H9 (cell line): ENCODE measurements around the gene CASQ2. TPM values are rescaled to one million over a fixed set of nuclear protein-coding genes. Genes with fewer than 3 reads are reported as not detected.

ENCODE experiments used
- DNase-seq: peaks from one replicate; pipeline ENCODE4 v3.0.0-alpha.2; 2017
- H2AFZ ChIP-seq: one replicate; pipeline ENCODE4 v1.6.1; 2013; ENCODE audit warnings: mild to moderate bottlenecking, low read length, control low read depth, moderate library complexity
- H2AK5ac ChIP-seq: 2 replicates; pipeline ENCODE4 v1.6.1; 2013; ENCODE audit warnings: low read length, control low read depth, mixed read lengths; ENCODE audit not compliant: insufficient read length
- H2BK120ac ChIP-seq: one replicate; pipeline ENCODE4 v1.6.1; 2013; ENCODE audit warnings: low read depth, mild to moderate bottlenecking, low read length, control low read depth, inconsistent platforms; ENCODE audit not compliant: poor library complexity, severe bottlenecking
- H2BK12ac ChIP-seq: 2 replicates; pipeline ENCODE4 v1.6.1; 2013; ENCODE audit warnings: low read length, control low read depth, mixed read lengths, low read depth; ENCODE audit not compliant: insufficient read length
- H2BK15ac ChIP-seq: 2 replicates; pipeline ENCODE4 v1.6.1; 2013; ENCODE audit warnings: low read depth, low read length, control low read depth
- H2BK20ac ChIP-seq: one replicate; pipeline ENCODE4 v1.6.1; 2013; ENCODE audit warnings: low read depth, mild to moderate bottlenecking, low read length, control low read depth, inconsistent platforms; ENCODE audit not compliant: poor library complexity, severe bottlenecking
- H2BK5ac ChIP-seq: 2 replicates; pipeline ENCODE4 v1.6.1; 2013; ENCODE audit warnings: low read length, control low read depth, mixed read lengths; ENCODE audit not compliant: insufficient read length
- H3K14ac ChIP-seq: 2 replicates; pipeline ENCODE4 v1.6.1; 2013; ENCODE audit warnings: low read length, control low read depth; ENCODE audit not compliant: insufficient read depth
- H3K18ac ChIP-seq: 2 replicates; pipeline ENCODE4 v1.6.1; 2013; ENCODE audit warnings: low read depth, mild to moderate bottlenecking, mixed read lengths, low read length, control low read depth; ENCODE audit not compliant: insufficient read length
- H3K23ac ChIP-seq: 2 replicates; pipeline ENCODE4 v1.6.1; 2013; ENCODE audit warnings: low read length, control low read depth, mixed read lengths, low read depth; ENCODE audit not compliant: insufficient read length
- H3K23me2 ChIP-seq: 2 replicates; pipeline ENCODE4 v1.6.1; 2013; ENCODE audit warnings: low read depth, mild to moderate bottlenecking, mixed read lengths, low read length, control low read depth; ENCODE audit not compliant: insufficient read length, poor library complexity, severe bottlenecking
- H3K27ac ChIP-seq: 2 replicates; pipeline ENCODE4 v1.5.1; 2013; ENCODE audit warnings: low read length, control low read depth, mixed read lengths, low read depth; ENCODE audit not compliant: insufficient read length
- H3K27me3 ChIP-seq: 2 replicates; pipeline ENCODE4 v1.6.1; 2013; ENCODE audit warnings: low read length, control low read depth, inconsistent platforms; ENCODE audit not compliant: insufficient read depth
- H3K4ac ChIP-seq: 2 replicates; pipeline ENCODE4 v1.6.1; 2013; ENCODE audit warnings: low read depth, mild to moderate bottlenecking, control low read depth, inconsistent platforms, low read length, moderate library complexity
- H3K4me1 ChIP-seq: 2 replicates; pipeline ENCODE4 v1.6.1; 2013; ENCODE audit warnings: low read length, control low read depth, inconsistent platforms; ENCODE audit not compliant: insufficient read depth
- H3K4me2 ChIP-seq: 2 replicates; pipeline ENCODE4 v1.6.1; 2013; ENCODE audit warnings: low read length, control low read depth, mixed read lengths; ENCODE audit not compliant: insufficient read length, insufficient read depth
- H3K56ac ChIP-seq: 2 replicates; pipeline ENCODE4 v1.6.1; 2013; ENCODE audit warnings: low read depth, mild to moderate bottlenecking, mixed read lengths, low read length, control low read depth; ENCODE audit not compliant: insufficient read length
- H3K79me1 ChIP-seq: 2 replicates; pipeline ENCODE4 v1.6.1; 2013; ENCODE audit warnings: low read depth, mild to moderate bottlenecking, moderate library complexity, low read length, control low read depth, inconsistent platforms; ENCODE audit not compliant: insufficient read depth, poor library complexity, severe bottlenecking
- H3K79me2 ChIP-seq: 2 replicates; pipeline ENCODE4 v1.6.1; 2013; ENCODE audit warnings: low read length, control low read depth, inconsistent platforms; ENCODE audit not compliant: insufficient read depth
- H3K9ac ChIP-seq: 2 replicates; pipeline ENCODE4 v1.6.1; 2013; ENCODE audit warnings: low read length, control low read depth, mixed read lengths; ENCODE audit not compliant: insufficient read length; ENCODE audit errors: extremely low read depth
- H3K9me3 ChIP-seq: one replicate; pipeline ENCODE4 v1.6.1; 2013; ENCODE audit warnings: low read depth, low read length, inconsistent platforms; ENCODE audit not compliant: control insufficient read depth
- H3T11ph ChIP-seq: one replicate; pipeline ENCODE4 v1.6.1; 2013; ENCODE audit warnings: mild to moderate bottlenecking, low read length, control low read depth, inconsistent platforms
- H4K20me1 ChIP-seq: one replicate; pipeline ENCODE4 v1.6.1; 2013; ENCODE audit not compliant: control insufficient read depth, insufficient read length, insufficient read depth
- H4K5ac ChIP-seq: 2 replicates; pipeline ENCODE4 v1.6.1; 2013; ENCODE audit warnings: low read depth, mild to moderate bottlenecking, mixed read lengths, low read length, control low read depth; ENCODE audit not compliant: insufficient read length
- H4K8ac ChIP-seq: replicated peaks from 2 replicates; pipeline ENCODE4 v1.6.1; 2013; ENCODE audit warnings: low read length, control low read depth, mixed read lengths, low read depth; ENCODE audit not compliant: insufficient read length
- H4K91ac ChIP-seq: 2 replicates; pipeline ENCODE4 v1.6.1; 2013; ENCODE audit warnings: low read depth, mild to moderate bottlenecking, moderate library complexity, mixed read lengths, low read length, control low read depth; ENCODE audit not compliant: insufficient read length
- H3K27ac Mint-ChIP-seq, 3 experiments: 2 replicates in 2 of 3; 3 replicates in 1 of 3; pipeline ENCODE4 v1.8.0; 2020 to 2021; ENCODE audit warnings: mixed read lengths in 3 of 3, mild to moderate bottlenecking in 1 of 3, moderate library complexity in 1 of 3
- H3K27me3 Mint-ChIP-seq: 2 replicates; pipeline ENCODE4 v1.8.0; 2021; ENCODE audit warnings: low read depth, mild to moderate bottlenecking, moderate library complexity, mixed read lengths
- H3K36me3 Mint-ChIP-seq, 3 experiments: 2 replicates in 2 of 3; 3 replicates in 1 of 3; pipeline ENCODE4 v1.8.0; 2020 to 2021; ENCODE audit warnings: low read depth in 3 of 3, mixed read lengths in 3 of 3; ENCODE audit not compliant: insufficient read depth in 1 of 3
- H3K4me1 Mint-ChIP-seq, 2 experiments: 2 replicates each; pipeline ENCODE4 v1.8.0; 2020; ENCODE audit warnings: mixed read lengths in 2 of 2
- H3K4me3 Mint-ChIP-seq, 2 experiments: 2 replicates in 1 of 2; 3 replicates in 1 of 2; pipeline ENCODE4 v1.8.0; 2020 to 2021; ENCODE audit warnings: mild to moderate bottlenecking in 2 of 2, mixed read lengths in 2 of 2, moderate library complexity in 1 of 2
- H3K9me3 Mint-ChIP-seq, 2 experiments: 2 replicates in 1 of 2; 3 replicates in 1 of 2; pipeline ENCODE4 v1.8.0; 2020; ENCODE audit warnings: mild to moderate bottlenecking in 2 of 2, mixed read lengths in 2 of 2, moderate library complexity in 1 of 2
- CTCF ChIP-seq: fragments of 200-600 bp; sonication (generic); conservative IDR thresholded peaks from 3 replicates; pipeline ENCODE4 v1.8.0; 2021; ENCODE audit warnings: antibody characterized with exemption, mild to moderate bottlenecking
- WGBS: extraction: QIAGEN DNeasy Blood & Tissue Kit; methylation state at CpG from one replicate; pipeline ENCODE4 v1.1.7; 2013; ENCODE audit warnings: missing lambda C conversion rate, low lambda C conversion rate, mixed read lengths; ENCODE audit not compliant: insufficient read length; ENCODE audit errors: extremely low coverage; 5-methylcytosine and 5-hydroxymethylcytosine counted together
- total RNA-seq: library from RNA; stranded (reverse); gene quantifications from 2 replicates; pipeline ENCODE4 v1.2.1, GENCODE V29; 2021

Gene CASQ2
- total RNA-seq, 1 experiment from 2014 or later, result not detected

GRCh38 chr1:115682792-115683191 is 85.7 kb downstream of the CASQ2 start:
- H3K4me1 ChIP-seq, result no peaks in the 10 kb centered on the region
- H2AFZ ChIP-seq, result no peak overlapping the region
- H4K8ac ChIP-seq, result no peak overlapping the region
- H3K18ac ChIP-seq, result no peak overlapping the region
- H3K56ac ChIP-seq, result no peak overlapping the region
- H3K79me1 ChIP-seq, result no peaks in the 10 kb centered on the region
- H4K20me1 ChIP-seq, result no peaks in the 10 kb centered on the region
- no peak overlapping the region for H2AK5ac ChIP-seq
- Mint-ChIP-seq H3K27ac (no peak overlapping the region), H3K4me3 (no peak overlapping the region), H3K36me3 (peaks cover 2 to 31% (median 26%) of the 10 kb centered on the region in 3 experiments; a peak in 5 of 7 replicates), H3K27me3 (no peaks in the 10 kb centered on the region; the same call in 1 of the 2 replicates), H3K9me3 (no peaks in the 10 kb centered on the region), H3K4me1 (peaks cover 0 to 4% of the 10 kb centered on the region in 2 experiments; a peak in 1 of 4 replicates)
- no peak overlapping the region for H3K9ac ChIP-seq
- no peak overlapping the region for H3K14ac ChIP-seq
- no peaks in the 10 kb centered on the region for H3K23me2 ChIP-seq
- no peaks in the 10 kb centered on the region for H3K79me2 ChIP-seq
- H3K9me3 ChIP-seq, result no peaks in the 10 kb centered on the region
- H4K5ac ChIP-seq, result no peak overlapping the region
- no peak overlapping the region for H3K4ac ChIP-seq
- H4K91ac ChIP-seq, result no peak overlapping the region
- H3K23ac ChIP-seq, result no peak overlapping the region
- TF ChIP-seq CTCF, result no peak
- H3K4me2 ChIP-seq, result no peak overlapping the region
- no peak overlapping the region for H3K27ac ChIP-seq
- no peak overlapping the region for H2BK120ac ChIP-seq
- H2BK5ac ChIP-seq, result no peak overlapping the region
- H3T11ph ChIP-seq, result no peak overlapping the region
- no peak for DNase-seq
- WGBS, result no CpG with 5 or more reads among the region's 4 CpGs
- no peak overlapping the region for H2BK20ac ChIP-seq
- no peak overlapping the region for H2BK15ac ChIP-seq
- H3K27me3 ChIP-seq, result no peaks in the 10 kb centered on the region
- no peak overlapping the region for H2BK12ac ChIP-seq
